Retina (tissue), 1 donor: ENCODE results near the gene SNRPA.
"Not testable (repeated sequence)": the region's sequence is repeated elsewhere in the genome, so short reads cannot be mapped to it uniquely, and the experiment has no call there.

Source experiments
- DNase-seq: peaks from one replicate; pipeline ENCODE4 v3.0.0-alpha.2; 2016

Gene SNRPA

DNA sequence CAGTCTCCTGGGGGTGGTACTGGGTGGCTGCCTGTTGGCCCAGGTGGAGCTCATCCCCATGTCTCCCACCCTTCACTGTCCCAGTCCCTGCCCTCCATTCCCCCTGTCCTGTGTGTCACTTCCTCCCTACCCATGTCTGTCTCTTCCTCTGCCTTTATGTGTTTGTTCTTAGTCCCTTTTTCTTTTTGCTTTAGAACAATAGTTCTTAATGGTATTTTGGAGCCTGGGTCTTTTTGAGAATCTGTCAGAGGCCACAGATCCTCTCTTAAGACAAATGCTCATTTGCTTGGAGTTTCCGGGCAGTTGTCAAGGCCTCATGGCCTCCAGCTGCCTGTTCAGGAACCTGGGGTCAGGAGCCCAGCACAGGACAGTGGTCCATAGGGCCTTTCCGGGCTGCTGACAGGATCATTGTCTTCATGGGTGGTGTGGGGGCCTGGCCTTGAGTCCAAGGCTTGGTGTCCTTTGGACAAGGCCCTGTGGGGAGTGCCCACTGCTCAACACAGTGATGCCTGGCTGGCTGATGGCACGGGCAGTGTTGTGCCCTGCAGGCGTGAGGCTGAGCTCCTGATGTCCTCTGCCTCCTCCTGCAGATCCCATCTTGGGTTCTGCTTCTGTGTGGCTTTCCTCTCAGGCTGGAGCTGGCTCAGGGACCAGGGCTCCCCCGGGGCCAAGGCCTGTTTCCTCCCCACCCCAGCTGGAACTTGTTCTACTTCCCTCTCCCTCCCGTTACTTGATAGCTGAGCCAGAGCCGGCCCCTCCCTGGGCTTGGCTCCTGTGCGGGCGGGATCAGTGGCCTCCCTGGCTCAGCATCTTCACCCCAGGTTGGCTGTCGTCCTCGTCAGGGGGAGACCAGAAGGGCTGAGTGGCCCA lies 51.5 kb downstream of the SNRPA start:
- no peak for DNase-seq

DNA sequence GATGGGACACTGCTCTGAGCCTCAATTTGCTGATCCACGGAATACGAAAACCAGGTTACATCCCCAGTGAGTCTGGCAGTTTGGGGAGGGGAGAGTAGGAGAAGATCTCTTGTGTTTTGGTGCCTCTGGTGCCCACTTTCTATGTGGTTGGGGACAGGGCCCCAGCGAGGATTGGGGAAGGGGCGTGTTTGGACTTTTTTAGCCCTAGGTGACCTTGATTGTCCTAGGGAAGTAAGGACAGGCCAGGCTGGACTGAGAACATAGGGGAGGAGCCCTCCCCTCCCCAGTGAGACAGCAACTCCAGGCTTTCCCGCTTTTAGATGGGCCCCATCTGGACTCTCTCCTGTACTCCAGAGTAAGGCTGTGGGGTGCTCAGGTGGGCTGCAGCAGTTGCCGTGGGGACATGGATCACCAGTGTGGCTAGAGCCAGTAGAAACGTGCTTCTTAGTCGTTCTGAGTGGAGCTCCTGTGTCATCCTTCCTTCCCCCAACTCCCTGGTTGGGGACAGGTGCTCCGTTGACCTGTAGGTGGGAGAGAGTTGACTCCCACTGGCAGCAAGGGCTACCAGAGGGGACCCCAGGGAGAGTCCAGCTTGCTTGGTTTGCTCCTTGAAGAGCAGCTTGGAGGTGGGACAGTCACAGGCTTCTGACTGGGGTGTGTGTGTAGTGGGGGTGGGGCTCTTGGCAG lies 52.3 kb downstream of the SNRPA start:
- DNase-seq: no peak

DNA sequence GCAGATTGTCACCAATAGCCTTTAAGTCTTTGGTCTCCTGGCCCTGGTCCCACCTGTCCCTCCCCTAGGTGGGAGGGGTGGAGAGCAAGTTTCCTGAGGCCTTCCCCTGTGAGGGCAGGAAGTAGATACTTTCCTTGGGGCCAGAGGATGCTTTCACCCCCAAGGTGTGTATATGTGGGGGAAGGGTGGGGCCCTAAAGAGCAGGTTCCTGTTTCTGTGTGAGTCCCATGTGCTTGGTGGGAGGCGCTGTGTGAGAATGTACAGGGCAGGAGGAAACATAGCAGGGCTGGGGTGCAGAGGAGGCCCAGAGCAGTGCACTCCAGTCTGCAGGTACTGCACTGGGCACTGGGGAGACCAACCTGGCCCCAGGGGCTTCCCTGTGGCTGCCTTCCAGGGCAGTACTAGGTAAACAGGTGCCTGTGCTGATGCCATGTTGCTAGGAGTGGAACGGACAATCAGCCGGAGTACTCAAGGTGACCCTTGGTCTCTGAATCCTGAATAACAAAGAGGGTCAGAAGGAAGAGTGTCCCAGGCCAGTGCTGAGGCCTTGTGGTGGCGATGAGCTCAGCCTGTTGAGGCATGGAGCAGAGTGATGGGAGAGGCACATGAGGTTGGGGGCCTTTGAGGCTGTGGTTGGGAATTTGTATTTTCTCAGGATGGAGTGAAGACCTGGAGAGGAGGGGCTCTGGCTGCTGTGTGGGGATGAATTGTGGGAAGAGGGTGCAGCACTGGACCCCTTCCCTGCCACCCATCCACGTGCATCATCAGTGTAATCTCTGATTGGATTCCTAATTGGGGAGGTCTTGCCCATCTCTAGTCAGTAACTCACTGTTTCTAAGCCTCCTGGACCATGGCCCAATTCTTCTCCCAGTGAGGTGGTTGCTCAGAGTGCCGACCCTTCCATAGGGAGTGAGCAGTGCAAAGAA lies 53.1 kb downstream of the SNRPA start:
- no peak for DNase-seq

DNA sequence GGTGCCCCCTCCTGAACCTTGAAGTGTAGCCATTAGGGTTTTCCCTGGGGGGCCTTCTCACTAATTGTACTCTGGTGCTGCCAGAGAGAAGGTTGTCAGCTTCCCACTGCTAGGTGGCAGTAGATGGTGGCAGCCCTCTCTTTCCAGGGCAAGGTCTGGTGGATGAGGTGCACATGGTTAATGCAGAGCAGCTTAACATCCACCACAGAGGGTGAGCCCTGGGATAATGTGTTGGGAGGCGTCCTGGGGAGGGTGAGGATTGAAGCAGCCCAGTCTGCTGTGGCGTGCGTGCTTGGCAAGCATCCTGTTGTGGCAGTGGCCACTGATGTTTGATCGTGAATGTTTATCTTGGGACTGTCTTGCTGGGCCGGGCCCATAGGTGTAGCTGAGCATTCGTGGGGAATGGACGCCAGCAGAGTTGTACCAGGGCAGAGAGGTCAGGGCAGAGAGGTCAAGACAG lies 53.8 kb downstream of the SNRPA start:
- no peak for DNase-seq

DNA sequence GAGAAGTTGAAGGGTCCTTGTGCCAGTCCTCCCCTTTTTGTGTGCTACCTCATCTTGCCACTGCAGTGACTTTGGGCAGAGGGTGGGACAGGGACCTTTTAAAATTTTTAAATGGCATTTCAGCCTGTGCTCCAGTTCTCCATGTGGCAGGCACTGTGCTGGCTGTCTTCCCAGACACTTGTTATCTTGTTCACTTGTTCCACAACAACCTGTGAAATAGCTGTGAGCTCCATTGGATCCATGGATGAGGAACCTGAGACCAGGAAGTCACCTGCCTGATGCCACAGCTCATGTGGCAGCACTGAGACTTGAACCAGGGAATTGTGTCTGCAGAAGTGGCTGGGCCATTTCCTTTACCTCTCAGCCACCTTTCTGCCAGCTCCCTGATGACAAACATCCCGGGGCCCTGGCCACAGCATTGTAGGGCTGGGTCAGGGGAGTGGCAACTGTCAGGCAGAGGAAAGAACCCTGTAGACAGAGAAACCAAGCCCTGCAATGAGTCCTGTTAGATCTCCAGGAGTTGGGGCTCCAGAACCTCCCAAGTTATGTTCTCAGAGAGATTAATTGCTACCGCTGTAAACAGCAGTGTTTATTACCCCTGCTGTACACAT lies 54.4 kb downstream of the SNRPA start:
- DNase-seq: no peak

DNA sequence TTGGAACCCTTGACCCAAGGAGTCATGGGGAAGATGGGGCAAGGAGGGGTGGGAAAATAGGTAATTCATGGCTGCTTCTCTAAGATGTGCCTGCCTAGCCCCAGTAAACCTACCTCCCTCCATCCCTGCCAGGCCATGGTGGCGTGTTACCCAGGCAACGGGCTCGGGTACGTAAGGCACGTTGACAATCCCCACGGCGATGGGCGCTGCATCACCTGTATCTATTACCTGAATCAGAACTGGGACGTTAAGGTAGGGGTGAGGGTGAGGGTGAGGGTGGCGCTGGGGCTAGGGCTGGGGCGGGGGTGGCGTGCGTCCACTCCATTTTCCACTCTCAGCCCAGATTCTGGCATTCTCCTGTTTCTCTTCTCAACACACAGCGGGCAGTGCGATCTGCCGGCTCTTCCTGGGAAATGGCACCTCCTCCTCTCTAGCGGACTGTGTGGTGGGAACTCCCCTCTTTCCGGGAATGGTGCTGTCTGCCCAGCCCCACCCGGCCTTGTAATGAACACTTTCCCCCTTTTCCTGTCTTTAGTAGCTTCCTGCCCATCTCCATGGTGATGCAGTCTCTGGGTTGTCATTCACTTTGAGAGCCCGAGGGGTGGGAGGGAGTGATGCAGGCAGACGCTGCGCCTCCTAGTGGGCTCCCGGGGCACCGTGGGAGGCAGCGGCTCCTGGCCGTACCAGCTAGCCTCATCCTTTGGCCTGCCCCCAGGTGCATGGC lies 55.6 kb downstream of the SNRPA start:
- DNase-seq: peak; percentile 90

DNA sequence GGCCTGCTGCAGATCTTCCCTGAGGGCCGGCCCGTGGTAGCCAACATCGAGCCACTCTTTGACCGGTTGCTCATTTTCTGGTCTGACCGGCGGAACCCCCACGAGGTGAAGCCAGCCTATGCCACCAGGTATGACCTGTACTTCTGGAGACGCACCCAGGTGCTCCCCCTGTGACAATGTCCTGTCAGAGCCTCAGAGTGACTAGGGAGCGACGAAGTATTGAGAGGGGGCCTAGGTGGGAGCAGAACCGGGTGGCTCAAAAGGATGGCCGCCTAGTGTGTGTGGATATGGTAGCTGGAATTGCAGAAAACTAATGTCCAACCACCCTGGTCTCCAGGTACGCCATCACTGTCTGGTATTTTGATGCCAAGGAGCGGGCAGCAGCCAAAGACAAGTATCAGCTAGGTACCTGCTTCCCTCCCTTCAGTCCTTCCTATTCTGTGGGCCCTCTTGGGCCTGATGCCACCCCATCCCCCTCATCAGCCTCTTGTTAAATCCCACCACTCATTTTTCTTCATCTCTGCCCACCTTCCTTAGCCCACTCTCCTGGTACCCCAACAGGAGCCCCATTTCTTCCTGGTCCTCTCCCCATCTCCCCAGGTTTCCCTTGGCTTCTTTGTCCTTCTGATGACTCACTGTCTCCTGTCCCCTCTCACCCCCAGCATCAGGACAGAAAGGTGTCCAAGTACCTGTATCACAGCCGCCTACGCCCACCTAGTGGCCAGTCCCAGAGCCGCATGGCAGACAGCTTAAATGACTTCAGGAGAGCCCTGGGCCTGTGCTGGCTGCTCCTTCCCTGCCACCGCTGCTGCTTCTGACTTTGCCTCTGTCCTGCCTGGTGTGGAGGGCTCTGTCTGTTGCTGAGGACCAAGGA lies 56.4 kb downstream of the SNRPA start:
- DNase-seq: no peak

DNA sequence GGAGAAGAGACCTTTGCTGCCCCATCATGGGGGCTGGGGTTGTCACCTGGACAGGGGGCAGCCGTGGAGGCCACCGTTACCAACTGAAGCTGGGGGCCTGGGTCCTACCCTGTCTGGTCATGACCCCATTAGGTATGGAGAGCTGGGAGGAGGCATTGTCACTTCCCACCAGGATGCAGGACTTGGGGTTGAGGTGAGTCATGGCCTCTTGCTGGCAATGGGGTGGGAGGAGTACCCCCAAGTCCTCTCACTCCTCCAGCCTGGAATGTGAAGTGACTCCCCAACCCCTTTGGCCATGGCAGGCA lies 57.0 kb downstream of the SNRPA start:
- no peak for DNase-seq

DNA sequence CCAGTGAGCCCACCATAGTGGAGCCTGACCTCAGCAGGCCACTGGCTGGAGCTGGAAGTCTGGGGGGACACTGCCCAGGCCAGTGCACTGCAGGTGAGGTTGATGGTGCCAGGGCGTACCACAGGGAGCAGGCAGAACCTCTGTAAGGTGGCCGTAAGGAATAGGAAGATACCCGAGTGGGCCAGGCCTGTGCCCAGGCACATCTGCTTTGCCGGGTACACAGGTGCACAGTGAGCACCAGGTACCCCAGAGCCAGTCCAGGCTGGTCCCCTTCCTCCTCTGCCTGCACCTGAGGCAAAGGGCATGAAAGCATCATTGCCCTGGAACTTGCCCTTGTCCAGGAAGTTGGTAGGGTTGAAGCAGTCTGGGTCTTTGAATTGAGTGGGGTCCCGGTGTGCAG lies 57.5 kb downstream of the SNRPA start:
- no peak for DNase-seq

DNA sequence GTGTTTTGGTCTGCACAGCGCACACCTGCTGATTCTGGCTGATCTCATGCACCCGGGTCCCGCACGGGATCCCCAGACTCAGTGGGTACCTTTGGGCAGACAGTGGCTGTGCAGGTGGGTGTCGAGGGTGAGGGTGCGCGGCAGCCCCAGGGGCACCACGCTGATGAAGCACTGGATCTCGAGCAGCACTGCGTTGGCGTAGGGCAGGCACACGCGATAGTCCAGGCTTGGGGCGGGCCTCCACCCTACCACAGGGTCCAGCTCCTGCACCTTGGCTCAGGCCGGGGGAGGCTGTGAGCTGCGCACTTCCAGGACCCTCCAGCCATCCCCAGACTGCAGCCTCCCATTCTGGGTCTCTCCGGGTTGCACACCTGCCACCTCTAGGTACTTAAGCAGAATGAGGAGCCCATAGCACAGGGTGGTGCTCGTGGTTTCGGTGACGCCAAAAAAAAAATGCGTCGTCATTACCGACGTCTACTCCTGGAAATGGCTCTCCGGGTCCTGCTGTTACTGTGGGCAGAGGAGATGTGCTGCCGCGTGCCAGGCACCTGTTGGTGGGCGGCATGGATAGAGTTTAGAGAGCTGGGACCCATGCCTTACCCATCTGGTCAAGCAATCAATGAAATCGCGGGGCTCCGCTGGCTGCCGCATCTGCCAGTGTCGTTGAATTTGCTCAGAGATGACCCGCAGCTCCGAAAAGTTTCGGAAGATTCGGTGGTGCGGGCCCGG lies 58.5 kb downstream of the SNRPA start:
- DNase-seq: no peak

DNA sequence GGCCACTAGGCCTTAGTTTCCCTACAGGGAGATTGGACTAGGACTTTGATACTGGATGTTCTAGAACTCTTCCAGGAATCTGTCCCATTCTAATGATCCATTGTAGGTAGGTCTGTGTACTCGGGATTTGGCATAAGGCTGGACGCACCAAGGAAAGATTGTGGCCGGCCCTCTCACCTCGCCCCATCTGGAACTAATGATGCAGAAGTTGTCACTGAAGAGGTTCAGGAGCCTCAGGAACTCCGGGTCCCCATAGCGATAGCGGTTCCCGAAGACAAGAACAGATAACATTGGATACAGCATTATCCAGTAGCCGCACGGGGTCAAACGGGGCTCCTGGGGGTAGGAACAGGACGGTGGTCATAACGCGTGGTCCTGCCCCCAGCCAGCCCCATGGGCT lies 59.2 kb downstream of the SNRPA start:
- no peak for DNase-seq

DNA sequence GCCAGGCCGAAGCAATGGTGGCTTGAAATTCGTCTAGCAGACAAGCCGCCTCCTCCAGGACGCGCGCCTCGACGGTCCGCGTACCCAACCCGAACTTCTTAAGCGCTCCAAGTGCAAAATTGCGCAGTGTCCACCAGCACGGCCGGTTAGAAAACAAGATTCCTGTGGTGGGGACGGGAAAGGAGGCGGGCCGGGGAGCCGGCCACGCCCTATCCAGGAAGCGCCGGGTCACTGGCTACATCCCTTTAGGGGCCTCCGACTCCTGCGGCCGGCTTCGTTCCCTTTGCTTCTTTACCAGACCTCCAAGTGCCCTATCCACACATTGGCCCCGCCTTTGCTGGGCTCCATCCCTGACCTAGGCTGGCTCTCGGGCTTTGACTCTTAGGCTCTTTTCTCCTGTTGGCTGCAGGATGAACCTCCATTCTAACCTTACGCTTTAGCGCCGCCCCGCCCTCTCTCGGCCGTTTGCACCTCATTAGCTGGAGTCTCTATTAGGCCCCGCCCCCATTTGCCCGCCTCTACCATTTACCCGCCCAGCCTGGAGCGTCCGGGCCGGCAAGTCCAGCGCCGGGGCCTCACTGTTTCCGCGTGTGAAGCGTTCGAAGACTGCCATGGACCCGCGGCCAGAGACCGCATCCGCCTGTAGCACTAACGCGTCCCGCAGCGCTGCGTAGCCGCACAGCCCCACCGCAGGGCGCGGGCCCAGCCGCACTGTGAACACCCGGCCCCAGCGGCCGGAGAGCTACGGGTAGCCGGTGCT lies 59.8 kb downstream of the SNRPA start:
- peak; percentile 92 for DNase-seq

DNA sequence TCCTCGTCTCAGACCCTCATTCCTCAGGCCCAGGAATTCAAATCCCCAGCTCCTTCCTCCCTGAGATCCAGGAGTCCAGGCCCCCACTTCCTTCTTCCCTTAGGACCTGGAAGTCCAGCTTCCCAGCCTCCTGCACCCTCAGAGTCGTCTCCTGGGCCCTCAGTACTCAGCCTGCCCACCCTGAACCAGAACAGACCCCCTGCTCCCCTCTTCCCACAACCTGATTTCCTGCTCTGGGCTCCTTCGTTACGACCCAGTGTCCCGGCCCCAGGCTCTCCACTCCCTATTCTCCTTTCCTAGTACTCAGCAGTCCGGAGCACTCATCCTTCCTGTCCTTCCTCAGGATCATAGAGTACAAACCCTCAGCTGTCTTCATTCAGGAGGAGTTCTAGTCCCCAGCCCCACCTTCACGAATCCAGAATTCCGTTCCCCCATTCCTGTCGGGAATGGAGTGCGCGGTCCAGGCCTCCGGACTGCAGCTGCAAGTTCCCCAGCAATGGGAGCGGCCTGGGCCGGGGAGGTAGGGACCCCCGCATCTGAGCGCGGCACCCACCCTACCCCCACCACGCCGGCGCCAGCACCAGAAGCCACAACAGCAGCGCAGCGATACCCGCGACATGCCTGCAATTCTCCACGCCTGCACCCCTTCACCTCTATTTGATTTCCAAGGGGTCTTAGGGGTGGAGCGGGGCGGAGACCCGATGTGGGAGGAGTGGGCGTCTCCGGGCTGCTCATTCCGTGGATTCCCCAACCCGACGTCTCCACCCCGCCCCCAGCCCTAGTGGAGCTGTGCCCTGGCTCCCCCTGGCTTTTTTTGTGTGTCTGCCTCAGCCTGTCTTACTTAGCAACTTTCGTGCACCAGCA lies 60.7 kb downstream of the SNRPA start:
- peak; percentile 67 for DNase-seq

DNA sequence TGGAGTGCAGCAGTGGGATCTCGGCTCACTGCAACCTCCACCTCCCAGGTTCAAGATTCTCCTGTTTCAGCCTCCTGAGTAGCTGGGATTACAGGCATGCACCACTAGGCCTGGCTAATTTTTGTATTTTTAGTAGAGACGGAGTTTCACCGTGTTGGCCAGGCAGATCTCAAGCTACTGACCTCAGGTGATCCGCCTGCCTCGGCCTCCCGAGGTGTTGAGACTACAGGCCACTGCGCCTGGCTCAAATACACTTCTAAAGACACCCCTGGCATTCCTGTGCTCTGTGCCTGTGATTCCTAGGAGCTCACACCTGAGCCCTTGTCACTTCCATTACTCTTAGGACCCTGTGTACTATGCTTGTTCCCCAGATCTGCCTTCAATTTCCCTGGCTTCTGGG lies 61.6 kb downstream of the SNRPA start:
- not testable (repeated sequence) for DNase-seq

DNA sequence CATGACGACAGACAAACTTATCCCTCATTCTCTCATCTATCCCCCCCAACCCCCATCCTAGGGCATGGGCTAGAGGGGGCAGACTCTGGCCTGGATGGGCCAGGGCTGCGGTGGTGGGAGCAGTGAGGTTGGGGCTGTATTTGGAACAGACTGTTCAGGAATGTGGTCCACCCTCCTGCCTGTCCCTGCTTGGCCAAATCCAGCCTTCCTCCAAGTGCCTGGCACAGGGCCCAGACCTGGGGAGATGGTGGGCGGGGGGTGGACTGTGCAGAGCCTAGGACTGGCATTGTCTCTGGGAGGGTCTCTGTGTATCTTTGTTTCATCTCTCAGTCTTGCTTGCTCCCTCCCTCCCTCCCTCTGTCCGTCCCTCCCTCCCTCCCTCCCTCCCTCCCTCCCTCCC lies 62.2 kb downstream of the SNRPA start:
- no peak for DNase-seq
